Smooth muscle cell of trachea (primary cell): Measurements from ENCODE around the gene TNFRSF13B. TPM values are rescaled to one million over a fixed set of nuclear protein-coding genes. Genes with fewer than 3 reads are reported as not detected.

Source experiments
- total RNA-seq: library from RNA; depleted of rRNA; stranded (reverse); fragments of >200 nt; gene quantifications from 2 replicates; pipeline ENCODE4 v1.2.1, GENCODE V29; 2014

Gene TNFRSF13B
- not detected in 2 replicates for total RNA-seq

GRCh38 chr17:16971458-16972338 lies at the start of gene TNFRSF13B:
TSS of gene TNFRSF13B (minus strand) at chr17:16972118. CDS start at chr17:16972075, 43 bp downstream.

Other genes starting within 250 kb of the TNFRSF13B start
- gene MPRIP, start 70.3 kb upstream of the TNFRSF13B start, total RNA-seq: 86.0 and 106 TPM in 2 replicates
- gene PLD6, start 234.2 kb upstream of the TNFRSF13B start, total RNA-seq: 3.1 and 4.5 TPM in 2 replicates